Mucosa of descending colon (tissue), 3 donors: ENCODE measurements around the gene PITRM1. TPM values are rescaled to one million over a fixed set of nuclear protein-coding genes. Genes with fewer than 3 reads are reported as not detected.

Source experiments
- ATAC-seq: fragments of 200-7000 bp; cut with Tn5 transposase; one replicate; pipeline ENCODE4 v1.9.1; 2020; ENCODE audit warnings: mild to moderate bottlenecking, moderate library complexity
- DNase-seq, 3 donors: peaks; one replicate each; pipeline ENCODE4 v3.0.0-alpha.2; 2020
- H3K36me3 ChIP-seq: fragments of 200-600 bp; one replicate; pipeline ENCODE4 v1.8.0; 2021; ENCODE audit warnings: low read depth, mild to moderate bottlenecking
- H3K4me1 ChIP-seq: fragments of 200-600 bp; one replicate; pipeline ENCODE4 v1.8.0; 2021; ENCODE audit warnings: low read depth, mild to moderate bottlenecking
- H3K4me3 ChIP-seq: fragments of 200-600 bp; one replicate; pipeline ENCODE4 v1.8.0; 2021; ENCODE audit warnings: mild to moderate bottlenecking
- H3K9me3 ChIP-seq: fragments of 200-600 bp; one replicate; pipeline ENCODE4 v1.8.0; 2021; ENCODE audit warnings: mild to moderate bottlenecking
- intact Hi-C, 2 donors: fragments of 100-400 bp; cut with DNase I in 1 of 2; cut with micrococcal nuclease in 1 of 2; formaldehyde crosslinking; loops; one replicate each; pipeline versions ENCODE4 v1.11.0 to v1.11.1; 2022; cut with DNase I, micrococcal nuclease
- total RNA-seq, 3 donors: library from RNA; stranded (reverse); fragmentation: NEBNext Ultra II Directional in 2 of 3; extraction: Animal tissue kit (Norgen Biotek cat#: 25700) in 2 of 3; gene quantifications; one replicate each; pipeline versions ENCODE4 v1.2.1 to v1.2.4, GENCODE V29; 2021 to 2023
- TF ChIP-seq, protein P1 (sequence below): fragments of 200-600 bp; IDR thresholded peaks from one replicate; pipeline ENCODE4 v1.8.0; 2022; ENCODE audit warnings: antibody characterized with exemption, mild to moderate bottlenecking
- donor health status: DM: no; HTN: no; CAD: no; lungs with moderate emphysema.
- donor health status: DM: no; HTN: no; CAD: no.
- donor health status: DM: no; HTN: yes; CAD: no.

PITRM1 gene
- total RNA-seq, 3 donors from 2014 or later: 50.8 to 53.9 (median 51.3) TPM

- intact Hi-C loops: no loop called here
- no peaks in the 10 kb centered on the region for H3K4me1 ChIP-seq
These were observed 26.3 kb downstream of the PITRM1 start for GRCh38 chr10:3146289-3146688.

GRCh38 chr10:3145366-3145765 is 27.2 kb downstream of the PITRM1 start:
- ATAC-seq (no peak), DNase-seq (no peak)
- H3K4me3 ChIP-seq: no peak overlapping the region
- intact Hi-C loops: no loop called here
- no peaks in the 10 kb centered on the region for H3K9me3 ChIP-seq
- TF ChIP-seq, protein P1, sequence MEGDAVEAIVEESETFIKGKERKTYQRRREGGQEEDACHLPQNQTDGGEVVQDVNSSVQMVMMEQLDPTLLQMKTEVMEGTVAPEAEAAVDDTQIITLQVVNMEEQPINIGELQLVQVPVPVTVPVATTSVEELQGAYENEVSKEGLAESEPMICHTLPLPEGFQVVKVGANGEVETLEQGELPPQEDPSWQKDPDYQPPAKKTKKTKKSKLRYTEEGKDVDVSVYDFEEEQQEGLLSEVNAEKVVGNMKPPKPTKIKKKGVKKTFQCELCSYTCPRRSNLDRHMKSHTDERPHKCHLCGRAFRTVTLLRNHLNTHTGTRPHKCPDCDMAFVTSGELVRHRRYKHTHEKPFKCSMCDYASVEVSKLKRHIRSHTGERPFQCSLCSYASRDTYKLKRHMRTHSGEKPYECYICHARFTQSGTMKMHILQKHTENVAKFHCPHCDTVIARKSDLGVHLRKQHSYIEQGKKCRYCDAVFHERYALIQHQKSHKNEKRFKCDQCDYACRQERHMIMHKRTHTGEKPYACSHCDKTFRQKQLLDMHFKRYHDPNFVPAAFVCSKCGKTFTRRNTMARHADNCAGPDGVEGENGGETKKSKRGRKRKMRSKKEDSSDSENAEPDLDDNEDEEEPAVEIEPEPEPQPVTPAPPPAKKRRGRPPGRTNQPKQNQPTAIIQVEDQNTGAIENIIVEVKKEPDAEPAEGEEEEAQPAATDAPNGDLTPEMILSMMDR: no peak
- H3K36me3 ChIP-seq: no peaks in the 10 kb centered on the region
- H3K4me1 ChIP-seq: no peaks in the 10 kb centered on the region

More at GRCh38 chr10:3146289-3146688, 26.3 kb downstream of the PITRM1 start:
- no peaks in the 10 kb centered on the region for H3K36me3 ChIP-seq
- no peaks in the 10 kb centered on the region for H3K9me3 ChIP-seq
- ATAC-seq: no peak
- DNase-seq: no peak
- TF ChIP-seq, protein P1: no peak
- H3K4me3 ChIP-seq: no peak overlapping the region

GRCh38 chr10:3143791-3144434 is 28.7 kb downstream of the PITRM1 start:
- no peaks in the 10 kb centered on the region for H3K36me3 ChIP-seq
- TF ChIP-seq, protein P1: no peak
- intact Hi-C loops: no loop called here
- no peak for ATAC-seq
- H3K4me3 ChIP-seq: no peak overlapping the region
- no peak for DNase-seq
- no peaks in the 10 kb centered on the region for H3K4me1 ChIP-seq
- no peaks in the 10 kb centered on the region for H3K9me3 ChIP-seq

DNA sequence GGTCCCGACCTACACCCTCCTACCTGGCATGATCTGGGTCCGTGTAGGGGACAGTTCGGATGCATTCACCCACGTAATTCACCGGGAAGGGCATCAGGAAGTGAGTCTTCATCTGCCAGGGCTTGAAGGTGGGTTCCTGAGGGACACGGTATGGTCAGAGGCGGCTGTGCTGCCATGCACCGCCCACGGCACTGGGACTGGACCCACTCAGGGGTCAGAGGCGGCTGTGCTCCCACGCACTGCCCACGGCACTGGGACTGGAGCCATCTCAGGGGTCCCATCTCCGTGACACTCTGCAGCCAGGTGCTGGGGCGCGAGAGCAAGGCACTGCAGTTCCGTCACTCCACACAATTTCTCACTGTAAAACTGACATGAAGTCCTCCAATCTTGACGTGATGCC is 29.2 kb downstream of the PITRM1 start:
- TF ChIP-seq, protein P1: no peak
- DNase-seq: no peak
- Histone ChIP-seq H3K9me3 (no peaks in the 10 kb centered on the region), H3K4me1 (no peaks in the 10 kb centered on the region), H3K4me3 (no peak overlapping the region), H3K36me3 (peaks cover 4% of the 10 kb centered on the region)
- ATAC-seq: no peak
- intact Hi-C loops: no loop called here

GRCh38 chr10:3142146-3142875 is 30.3 kb downstream of the PITRM1 start:
- DNase-seq: no peak
- no peak for ATAC-seq
- no peaks in the 10 kb centered on the region for H3K4me1 ChIP-seq
- intact Hi-C loops: no loop called here
- H3K36me3 ChIP-seq: peaks cover 9% of the 10 kb centered on the region
- H3K9me3 ChIP-seq: no peaks in the 10 kb centered on the region
- H3K4me3 ChIP-seq: no peak overlapping the region
- TF ChIP-seq, protein P1: no peak
